ENCODE measurements around the gene CNIH4. TPM values are rescaled to one million over a fixed set of nuclear protein-coding genes. Genes with fewer than 3 reads are reported as not detected.
"Not testable (repeated sequence)": the region's sequence is repeated elsewhere in the genome, so short reads cannot be mapped to it uniquely, and the experiment has no call there.

CNIH4 gene
- total and polyA plus RNA-seq, 4 donors = 11.9 to 40.2 (median 29.2) TPM

- H3K36me3 ChIP-seq (ENCODE audit: control insufficient read depth in 4 of 4, insufficient read depth in 3 of 4, low read depth in 1 of 4, low read length in 3 of 4) = peaks cover 14 to 54% (median 33%) of the 10 kb centered on the region in 4 donors
- H3K4me1 ChIP-seq (ENCODE audit: control insufficient read depth in 4 of 4, insufficient read depth in 4 of 4, low read length in 3 of 4) = no peaks in the 10 kb centered on the region
- TF ChIP-seq CTCF (IDR thresholded peaks at IDR 0.05; ENCODE audit: low read depth, low read length, missing input control) (no peak), RAD21 (IDR thresholded peaks at IDR 0.05) (no peak), SP1 (IDR thresholded peaks at IDR 0.05) (no peak), TAF1 (conservative IDR thresholded peaks at IDR 0.05) (no peak), YY1 (IDR thresholded peaks at IDR 0.05) (no peak), GABPA (IDR thresholded peaks at IDR 0.05 in 1 of 2, conservative IDR thresholded peaks at IDR 0.05 in 1 of 2) (no peak), JUND (IDR thresholded peaks at IDR 0.05) (no peak)
- TF ChIP-seq, protein P1, sequence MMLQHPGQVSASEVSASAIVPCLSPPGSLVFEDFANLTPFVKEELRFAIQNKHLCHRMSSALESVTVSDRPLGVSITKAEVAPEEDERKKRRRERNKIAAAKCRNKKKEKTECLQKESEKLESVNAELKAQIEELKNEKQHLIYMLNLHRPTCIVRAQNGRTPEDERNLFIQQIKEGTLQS (IDR thresholded peaks at IDR 0.05) = no peak
- H3K4me3 ChIP-seq (ENCODE audit: low read depth in 1 of 3, low read length in 3 of 3) = no peak overlapping the region
- no peaks in the 10 kb centered on the region for H3K9me3 ChIP-seq (ENCODE audit: control insufficient read depth in 4 of 4, low read length in 3 of 4)
- no peak overlapping the region for H3K27ac ChIP-seq (ENCODE audit: low read depth in 1 of 2, low read length in 2 of 2)
- H3K27me3 ChIP-seq (ENCODE audit: control insufficient read depth in 4 of 4, insufficient read depth in 4 of 4, low read length in 3 of 4) = no peaks in the 10 kb centered on the region
- WGBS = 90% methylated on average over 3 of the region's 3 CpGs
- H3K9ac ChIP-seq (ENCODE audit: low read depth in 1 of 2, low read length in 2 of 2) = no peak overlapping the region
- DNase-seq (ENCODE audit: low spot score) = no peak
Observed at GRCh38 chr1:224308064-224308463, 48.6 kb upstream of the CNIH4 start.

DNA sequence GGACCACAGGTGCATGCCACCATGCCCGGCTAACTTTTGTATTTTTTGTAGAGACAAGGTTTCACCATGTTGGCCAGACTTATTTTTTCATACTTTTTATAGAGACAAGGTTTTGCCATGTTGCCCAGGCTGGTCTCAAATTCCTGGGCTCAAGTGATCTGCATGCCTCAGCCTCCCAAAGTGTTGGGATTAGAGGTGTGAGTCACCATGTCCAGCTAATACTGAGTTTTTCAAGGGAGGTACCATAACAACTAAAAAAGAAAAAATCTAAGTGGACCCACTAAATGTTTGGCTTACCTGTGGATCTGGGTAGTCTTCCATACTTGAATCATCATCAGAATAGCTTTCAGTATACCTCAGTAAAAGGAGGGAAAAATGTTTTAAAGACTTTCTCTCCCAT lies 45.2 kb upstream of the CNIH4 start:
- H3K27me3 ChIP-seq (ENCODE audit: control insufficient read depth in 4 of 4, insufficient read depth in 4 of 4, low read length in 3 of 4); H3K27ac ChIP-seq (ENCODE audit: low read depth in 1 of 2, low read length in 2 of 2); H3K9ac ChIP-seq (ENCODE audit: low read depth in 1 of 2, low read length in 2 of 2); DNase-seq (ENCODE audit: low spot score); H3K4me3 ChIP-seq (ENCODE audit: low read depth in 1 of 3, low read length in 3 of 3); H3K9me3 ChIP-seq (ENCODE audit: control insufficient read depth in 4 of 4, low read length in 3 of 4); H3K4me1 ChIP-seq (ENCODE audit: control insufficient read depth in 4 of 4, insufficient read depth in 4 of 4, low read length in 3 of 4): not testable (repeated sequence)
- whole genome bisulfite sequencing = 96% methylated on average over 1 of the region's 1 CpG
- H3K36me3 ChIP-seq (ENCODE audit: control insufficient read depth in 4 of 4, insufficient read depth in 3 of 4, low read depth in 1 of 4, low read length in 3 of 4) = peaks cover 7 to 34% (median 20%) of the 10 kb centered on the region in 4 donors

GRCh38 chr1:224312025-224312424 lies 44.7 kb upstream of the CNIH4 start:
- Histone ChIP-seq H3K4me3 (ENCODE audit: low read depth in 1 of 3, low read length in 3 of 3) (no peak overlapping the region), H3K9me3 (ENCODE audit: control insufficient read depth in 4 of 4, low read length in 3 of 4) (no peaks in the 10 kb centered on the region), H3K4me1 (ENCODE audit: control insufficient read depth in 4 of 4, insufficient read depth in 4 of 4, low read length in 3 of 4) (no peaks in the 10 kb centered on the region), H3K27ac (ENCODE audit: low read depth in 1 of 2, low read length in 2 of 2) (no peak overlapping the region), H3K27me3 (ENCODE audit: control insufficient read depth in 4 of 4, insufficient read depth in 4 of 4, low read length in 3 of 4) (no peaks in the 10 kb centered on the region), H3K9ac (ENCODE audit: low read depth in 1 of 2, low read length in 2 of 2) (no peak overlapping the region), H3K36me3 (ENCODE audit: control insufficient read depth in 4 of 4, insufficient read depth in 3 of 4, low read depth in 1 of 4, low read length in 3 of 4) (peaks cover 6 to 29% (median 18%) of the 10 kb centered on the region in 4 donors)
- WGBS = 94% methylated on average over 2 of the region's 2 CpGs
- no peak for TF ChIP-seq FOXA1 (IDR thresholded peaks at IDR 0.05)
- no peak for TF ChIP-seq RXRA (IDR thresholded peaks at IDR 0.05)
- DNase-seq (ENCODE audit: low spot score) = no peak

DNA sequence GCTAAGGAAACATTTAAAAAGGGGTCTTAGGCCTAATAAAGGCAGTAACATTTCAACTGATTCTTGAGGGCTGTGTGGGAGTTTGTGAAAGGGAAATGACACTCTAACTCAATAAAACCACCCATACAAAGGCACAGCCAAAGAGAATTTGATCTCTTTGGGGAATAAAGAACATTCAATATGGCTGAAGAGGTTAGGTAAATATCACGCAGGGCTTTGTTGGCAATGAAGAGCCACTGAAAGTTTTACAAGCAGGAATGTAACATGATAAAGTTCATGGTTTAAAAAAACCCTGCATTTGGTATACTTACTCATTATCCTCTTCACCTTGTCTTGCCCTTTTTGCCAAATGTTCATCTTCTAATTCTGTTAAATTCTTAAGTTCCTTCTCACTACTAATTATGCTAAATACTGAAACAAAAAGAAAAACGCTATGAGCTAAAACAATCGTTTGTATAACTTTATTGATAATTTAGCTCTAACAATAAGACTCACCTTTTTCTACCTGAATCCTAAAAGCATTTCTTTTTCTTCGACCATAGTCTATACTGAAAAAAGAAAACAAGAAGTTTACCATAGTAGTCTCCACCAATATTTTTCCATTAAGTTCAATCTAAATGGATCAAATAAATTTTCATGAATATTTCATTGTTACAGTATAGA lies 39.2 kb upstream of the CNIH4 start:
- Histone ChIP-seq H3K9me3 (ENCODE audit: control insufficient read depth in 4 of 4, low read length in 3 of 4) (no peaks in the 10 kb centered on the region), H3K4me1 (ENCODE audit: control insufficient read depth in 4 of 4, insufficient read depth in 4 of 4, low read length in 3 of 4) (peaks cover 0 to 5% (median 0%) of the 10 kb centered on the region in 4 donors), H3K36me3 (ENCODE audit: control insufficient read depth in 4 of 4, insufficient read depth in 3 of 4, low read depth in 1 of 4, low read length in 3 of 4) (peaks cover 0 to 8% (median 4%) of the 10 kb centered on the region in 4 donors), H3K4me3 (ENCODE audit: low read depth in 1 of 3, low read length in 3 of 3) (no peak overlapping the region), H3K9ac (ENCODE audit: low read depth in 1 of 2, low read length in 2 of 2) (no peak overlapping the region), H3K27ac (ENCODE audit: low read depth in 1 of 2, low read length in 2 of 2) (no peak overlapping the region), H3K27me3 (ENCODE audit: control insufficient read depth in 4 of 4, insufficient read depth in 4 of 4, low read length in 3 of 4) (no peaks in the 10 kb centered on the region)
- no peak for DNase-seq (ENCODE audit: low spot score)
- WGBS = 70% methylated on average over 4 of the region's 4 CpGs
- TF ChIP-seq YY1 (IDR thresholded peaks at IDR 0.05) (peak; percentile 72), FOXA2 (IDR thresholded peaks at IDR 0.05) (no peak)
